Astrocyte (in vitro differentiated cells and primary cell): Measurements from ENCODE around the gene SLC43A1.
A peak's percentile ranks its signal among the peaks of the same experiment; 100 is the strongest.

Experiments used
- EZH2 ChIP-seq: IDR thresholded peaks from 2 replicates; pipeline ENCODE4 v1.6.1; 2012; ENCODE audit warnings: mild to moderate bottlenecking, low read length, inconsistent platforms; ENCODE audit not compliant: insufficient read depth
- TF ChIP-seq, protein P1 (sequence below): IDR thresholded peaks from 2 replicates; pipeline ENCODE4 v1.5.1; 2011; ENCODE audit warnings: low read depth, mild to moderate bottlenecking, inconsistent platforms, low read length, moderate library complexity; ENCODE audit not compliant: insufficient read depth

DNA sequence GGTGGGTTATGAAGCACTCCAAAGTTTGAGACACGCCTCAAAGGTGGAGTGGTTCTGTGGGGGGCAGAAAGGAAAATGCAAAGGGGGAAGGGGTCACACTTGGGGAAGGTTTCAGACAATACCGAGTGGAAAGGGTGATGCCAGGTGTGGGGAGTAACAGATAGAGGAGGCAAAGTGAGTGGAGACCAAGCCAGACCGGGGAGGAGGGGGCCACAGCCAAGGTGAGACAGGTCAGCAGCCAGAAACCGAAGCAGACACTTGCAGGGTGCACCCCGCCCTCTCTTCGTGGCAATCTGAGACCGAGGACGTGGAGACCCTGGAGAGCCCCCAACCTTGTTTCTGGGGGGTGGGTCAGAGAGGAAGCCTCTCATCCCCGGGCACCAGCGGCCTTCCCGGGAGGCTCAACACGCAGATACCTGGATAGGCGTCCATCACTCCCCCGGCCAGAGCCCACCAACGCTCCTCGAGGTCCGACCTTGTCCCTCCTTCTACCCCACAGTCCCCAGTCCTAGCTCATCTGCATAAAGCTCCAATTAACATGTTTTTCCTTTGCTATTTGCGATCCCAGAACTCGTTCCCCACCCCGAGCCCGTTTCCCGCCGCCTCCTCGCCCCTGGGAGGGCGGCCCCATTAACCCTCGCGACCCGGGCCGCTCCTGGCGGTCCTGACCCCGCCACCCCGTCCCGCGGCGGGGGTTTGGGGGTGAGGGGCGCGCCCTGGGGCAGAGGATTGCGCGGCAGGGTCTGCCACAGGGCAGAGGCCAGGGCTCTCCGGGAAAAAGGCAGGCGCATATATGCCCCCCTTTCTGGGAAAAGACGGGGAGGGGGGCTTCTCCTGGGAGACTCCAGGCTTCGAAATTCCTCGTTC lies 33.4 kb downstream of the SLC43A1 start:
- TF ChIP-seq, protein P1, sequence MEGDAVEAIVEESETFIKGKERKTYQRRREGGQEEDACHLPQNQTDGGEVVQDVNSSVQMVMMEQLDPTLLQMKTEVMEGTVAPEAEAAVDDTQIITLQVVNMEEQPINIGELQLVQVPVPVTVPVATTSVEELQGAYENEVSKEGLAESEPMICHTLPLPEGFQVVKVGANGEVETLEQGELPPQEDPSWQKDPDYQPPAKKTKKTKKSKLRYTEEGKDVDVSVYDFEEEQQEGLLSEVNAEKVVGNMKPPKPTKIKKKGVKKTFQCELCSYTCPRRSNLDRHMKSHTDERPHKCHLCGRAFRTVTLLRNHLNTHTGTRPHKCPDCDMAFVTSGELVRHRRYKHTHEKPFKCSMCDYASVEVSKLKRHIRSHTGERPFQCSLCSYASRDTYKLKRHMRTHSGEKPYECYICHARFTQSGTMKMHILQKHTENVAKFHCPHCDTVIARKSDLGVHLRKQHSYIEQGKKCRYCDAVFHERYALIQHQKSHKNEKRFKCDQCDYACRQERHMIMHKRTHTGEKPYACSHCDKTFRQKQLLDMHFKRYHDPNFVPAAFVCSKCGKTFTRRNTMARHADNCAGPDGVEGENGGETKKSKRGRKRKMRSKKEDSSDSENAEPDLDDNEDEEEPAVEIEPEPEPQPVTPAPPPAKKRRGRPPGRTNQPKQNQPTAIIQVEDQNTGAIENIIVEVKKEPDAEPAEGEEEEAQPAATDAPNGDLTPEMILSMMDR: no peak
- TF ChIP-seq EZH2: peak; percentile 85
